Ishikawa (cell line): ENCODE measurements around the gene GASK1A.

Experiments used
- CEBPB ChIP-seq: IDR thresholded peaks from 2 replicates; pipeline ENCODE4 v1.6.1; 2012
- CREB1 ChIP-seq: IDR thresholded peaks from 2 replicates; pipeline ENCODE4 v1.6.1; 2012; ENCODE audit warnings: low read depth
- EGR1 ChIP-seq: IDR thresholded peaks from 2 replicates; pipeline ENCODE4 v1.6.1; 2012
- EP300 ChIP-seq: IDR thresholded peaks from 2 replicates; pipeline ENCODE4 v1.6.1; 2012; ENCODE audit warnings: borderline replicate concordance
- FOXM1 ChIP-seq: IDR thresholded peaks from 2 replicates; pipeline ENCODE4 v1.6.1; 2012; ENCODE audit warnings: low read depth, borderline replicate concordance
- MAX ChIP-seq: IDR thresholded peaks from 2 replicates; pipeline ENCODE4 v1.6.1; 2012
- NFIC ChIP-seq: IDR thresholded peaks from 2 replicates; pipeline ENCODE4 v1.6.1; 2012
- RAD21 ChIP-seq: IDR thresholded peaks from 2 replicates; pipeline ENCODE4 v1.6.1; 2012; ENCODE audit warnings: low read depth
- REST ChIP-seq: IDR thresholded peaks from 2 replicates; pipeline ENCODE4 v1.6.1; 2012; ENCODE audit warnings: low read depth, mild to moderate bottlenecking
- TAF1 ChIP-seq: IDR thresholded peaks from 2 replicates; pipeline ENCODE4 v1.6.1; 2012; ENCODE audit warnings: low read depth, mild to moderate bottlenecking
- TCF12 ChIP-seq: IDR thresholded peaks from 2 replicates; pipeline ENCODE4 v1.6.1; 2012; ENCODE audit warnings: low read depth
- TEAD4 ChIP-seq: IDR thresholded peaks from 2 replicates; pipeline ENCODE4 v1.6.1; 2012
- USF1 ChIP-seq: IDR thresholded peaks from 2 replicates; pipeline ENCODE4 v1.6.1; 2012
- YY1 ChIP-seq: IDR thresholded peaks from 2 replicates; pipeline ENCODE4 v1.6.1; 2012; ENCODE audit warnings: low read depth
- ZBTB7A ChIP-seq: IDR thresholded peaks from 2 replicates; pipeline ENCODE4 v1.6.1; 2012; ENCODE audit warnings: low read depth

The GASK1A gene

GRCh38 chr3:43019006-43019809 lies 40.1 kb downstream of the GASK1A start:
- TF ChIP-seq MAX (no peak), RAD21 (no peak), CREB1 (no peak)

GRCh38 chr3:43019826-43020225 lies 40.7 kb downstream of the GASK1A start:
- TF ChIP-seq EP300 (no peak), ZBTB7A (no peak), TAF1 (no peak), MAX (no peak), USF1 (no peak), CEBPB (no peak), NFIC (no peak), EGR1 (no peak), FOXM1 (no peak), TEAD4 (no peak), YY1 (no peak), REST (no peak), CREB1 (no peak), RAD21 (no peak), TCF12 (no peak)

GRCh38 chr3:43021186-43021585 lies 42.1 kb downstream of the GASK1A start:
- no peak for TF ChIP-seq TAF1
- no peak for TF ChIP-seq EP300
- no peak for TF ChIP-seq ZBTB7A
- TF ChIP-seq RAD21, result no peak
- TF ChIP-seq USF1, result no peak
- TF ChIP-seq FOXM1, result no peak
- no peak for TF ChIP-seq TCF12
- no peak for TF ChIP-seq CEBPB
- no peak for TF ChIP-seq NFIC
- no peak for TF ChIP-seq YY1
- TF ChIP-seq EGR1, result no peak
- TF ChIP-seq CREB1, result no peak
- no peak for TF ChIP-seq TEAD4
- TF ChIP-seq REST, result no peak
- no peak for TF ChIP-seq MAX

GRCh38 chr3:43022121-43022520 lies 43.0 kb downstream of the GASK1A start:
- TF ChIP-seq TCF12, result no peak
- no peak for TF ChIP-seq NFIC
- TF ChIP-seq CEBPB, result no peak
- no peak for TF ChIP-seq ZBTB7A
- TF ChIP-seq YY1, result no peak
- no peak for TF ChIP-seq CREB1
- TF ChIP-seq USF1, result no peak
- TF ChIP-seq EGR1, result no peak
- no peak for TF ChIP-seq RAD21
- TF ChIP-seq MAX, result no peak
- no peak for TF ChIP-seq EP300
- no peak for TF ChIP-seq TAF1
- TF ChIP-seq REST, result no peak
- TF ChIP-seq TEAD4, result no peak
- no peak for TF ChIP-seq FOXM1
